KOPT-K1 (cell line): ENCODE results near the gene TUT1.
"Not testable (repeated sequence)": the region's sequence is repeated elsewhere in the genome, so short reads cannot be mapped to it uniquely, and the experiment has no call there.

Source experiments
- H3K27ac ChIP-seq: fragments of 200-600 bp; sonication (generic); 2 replicates; pipeline ENCODE4 v1.5.1; 2016; ENCODE audit warnings: antibody characterized with exemption, mild to moderate bottlenecking, low read depth, low read length; ENCODE audit not compliant: poor library complexity, severe bottlenecking
- H3K36me3 ChIP-seq: fragments of 200-600 bp; sonication (generic); 2 replicates; pipeline ENCODE4 v1.5.1; 2017; ENCODE audit warnings: antibody characterized with exemption, mild to moderate bottlenecking, low read length, moderate library complexity; ENCODE audit not compliant: insufficient read depth
- H3K9me3 ChIP-seq: fragments of 200-600 bp; sonication (generic); 2 replicates; pipeline ENCODE4 v1.5.1; 2017; ENCODE audit warnings: antibody characterized with exemption, low read length, mild to moderate bottlenecking; ENCODE audit not compliant: insufficient read depth, poor library complexity, severe bottlenecking

TUT1 gene

GRCh38 chr11:62599069-62599696 is 7.9 kb upstream of the TUT1 start:
- Histone ChIP-seq H3K9me3 (no peaks in the 10 kb centered on the region), H3K36me3 (peaks cover 55% of the 10 kb centered on the region), H3K27ac (peak overlapping the region; percentile 95)

GRCh38 chr11:62595124-62595523 is 3.8 kb upstream of the TUT1 start:
- no peak overlapping the region for H3K27ac ChIP-seq
- H3K36me3 ChIP-seq = peaks cover 66% of the 10 kb centered on the region
- H3K9me3 ChIP-seq = no peaks in the 10 kb centered on the region

GRCh38 chr11:62593434-62594044 is 2.2 kb upstream of the TUT1 start:
- peaks cover 67% of the 10 kb centered on the region for H3K36me3 ChIP-seq
- no peaks in the 10 kb centered on the region for H3K9me3 ChIP-seq
- H3K27ac ChIP-seq = no peak overlapping the region

GRCh38 chr11:62592989-62593421 is 1.7 kb upstream of the TUT1 start:
- Histone ChIP-seq H3K9me3 (no peaks in the 10 kb centered on the region), H3K27ac (peak overlapping the region; percentile 82), H3K36me3 (peaks cover 66% of the 10 kb centered on the region)

GRCh38 chr11:62592146-62592815 is 958 bp upstream of the TUT1 start:
- peaks cover 66% of the 10 kb centered on the region for H3K36me3 ChIP-seq
- no peaks in the 10 kb centered on the region for H3K9me3 ChIP-seq
- H3K27ac ChIP-seq = peak overlapping the region; percentile 82

GRCh38 chr11:62588966-62589637 is 2.2 kb downstream of the TUT1 start:
- H3K36me3 ChIP-seq = peaks cover 61% of the 10 kb centered on the region
- no peaks in the 10 kb centered on the region for H3K9me3 ChIP-seq
- no peak overlapping the region for H3K27ac ChIP-seq

- H3K36me3 ChIP-seq = peaks cover 75% of the 10 kb centered on the region
- H3K27ac ChIP-seq, H3K9me3 ChIP-seq: not testable (repeated sequence)
These were observed 6.0 kb downstream of the TUT1 start for GRCh38 chr11:62585356-62585755.

- not testable (repeated sequence) for H3K9me3 ChIP-seq, H3K27ac ChIP-seq
- peaks cover 88% of the 10 kb centered on the region for H3K36me3 ChIP-seq
These were observed 9.6 kb downstream of the TUT1 start for GRCh38 chr11:62581735-62582134.

GRCh38 chr11:62580959-62581715 is 10.2 kb downstream of the TUT1 start:
- no peaks in the 10 kb centered on the region for H3K9me3 ChIP-seq
- no peak overlapping the region for H3K27ac ChIP-seq
- peaks cover 88% of the 10 kb centered on the region for H3K36me3 ChIP-seq

- no peaks in the 10 kb centered on the region for H3K9me3 ChIP-seq
- peaks cover 83% of the 10 kb centered on the region for H3K36me3 ChIP-seq
- no peak overlapping the region for H3K27ac ChIP-seq
These were observed 12.1 kb downstream of the TUT1 start for GRCh38 chr11:62579252-62579651.

- H3K27ac ChIP-seq = no peak overlapping the region
- no peaks in the 10 kb centered on the region for H3K9me3 ChIP-seq
- H3K36me3 ChIP-seq = peaks cover 76% of the 10 kb centered on the region
These were observed 12.8 kb downstream of the TUT1 start for GRCh38 chr11:62578541-62578940.

GRCh38 chr11:62577046-62577714 is 14.1 kb downstream of the TUT1 start:
- no peak overlapping the region for H3K27ac ChIP-seq
- peaks cover 72% of the 10 kb centered on the region for H3K36me3 ChIP-seq
- no peaks in the 10 kb centered on the region for H3K9me3 ChIP-seq

- Histone ChIP-seq H3K27ac (no peak overlapping the region), H3K9me3 (no peaks in the 10 kb centered on the region), H3K36me3 (peaks cover 73% of the 10 kb centered on the region)
These were observed 15.5 kb downstream of the TUT1 start for GRCh38 chr11:62575837-62576236.

- Histone ChIP-seq H3K36me3 (peaks cover 74% of the 10 kb centered on the region), H3K27ac (peak overlapping the region; percentile 81)
These were observed 16.2 kb downstream of the TUT1 start for GRCh38 chr11:62575156-62575555.

More at GRCh38 chr11:62575156-62575555, 16.2 kb downstream of the TUT1 start:
- H3K9me3 ChIP-seq = no peaks in the 10 kb centered on the region
